ENCODE measurements around the gene LGALS3.

- no peak for TF ChIP-seq EZH2 (IDR thresholded peaks at IDR 0.05)
- TF ChIP-seq POLR2AphosphoS5 (IDR thresholded peaks at IDR 0.05; ENCODE audit: borderline replicate concordance, low read depth, low read length): no peak
- TF ChIP-seq FOXP2 (optimal IDR thresholded peaks at IDR 0.05; ENCODE audit: control extremely low read depth, extremely low read length, insufficient read depth): no peak
Observed at GRCh38 chr14:55126034-55126433, 3.0 kb upstream of the LGALS3 start.

All from SK-N-MC (cell line).